ENCODE data around the gene GRAMD2B.

DNA sequence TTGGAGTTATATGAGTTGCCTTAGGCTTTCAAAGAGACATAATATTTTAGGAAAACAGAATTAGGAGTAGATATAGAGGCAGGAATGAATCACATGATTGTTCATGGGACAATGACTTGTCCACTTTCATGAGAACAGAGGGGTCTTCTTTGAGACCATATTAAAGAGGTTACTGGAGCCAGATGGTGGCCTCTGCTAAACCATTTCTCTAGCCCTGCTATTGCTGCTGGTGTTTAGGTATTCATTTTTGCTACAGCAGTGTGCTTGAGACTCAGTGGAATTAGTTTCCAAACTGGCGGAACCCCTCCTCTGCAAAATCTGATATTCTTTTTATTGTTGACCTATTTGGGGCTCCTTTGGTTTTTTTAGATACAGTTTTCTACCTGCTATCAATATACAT, 31.3 kb downstream of the GRAMD2B start:
- TF ChIP-seq, protein P1, sequence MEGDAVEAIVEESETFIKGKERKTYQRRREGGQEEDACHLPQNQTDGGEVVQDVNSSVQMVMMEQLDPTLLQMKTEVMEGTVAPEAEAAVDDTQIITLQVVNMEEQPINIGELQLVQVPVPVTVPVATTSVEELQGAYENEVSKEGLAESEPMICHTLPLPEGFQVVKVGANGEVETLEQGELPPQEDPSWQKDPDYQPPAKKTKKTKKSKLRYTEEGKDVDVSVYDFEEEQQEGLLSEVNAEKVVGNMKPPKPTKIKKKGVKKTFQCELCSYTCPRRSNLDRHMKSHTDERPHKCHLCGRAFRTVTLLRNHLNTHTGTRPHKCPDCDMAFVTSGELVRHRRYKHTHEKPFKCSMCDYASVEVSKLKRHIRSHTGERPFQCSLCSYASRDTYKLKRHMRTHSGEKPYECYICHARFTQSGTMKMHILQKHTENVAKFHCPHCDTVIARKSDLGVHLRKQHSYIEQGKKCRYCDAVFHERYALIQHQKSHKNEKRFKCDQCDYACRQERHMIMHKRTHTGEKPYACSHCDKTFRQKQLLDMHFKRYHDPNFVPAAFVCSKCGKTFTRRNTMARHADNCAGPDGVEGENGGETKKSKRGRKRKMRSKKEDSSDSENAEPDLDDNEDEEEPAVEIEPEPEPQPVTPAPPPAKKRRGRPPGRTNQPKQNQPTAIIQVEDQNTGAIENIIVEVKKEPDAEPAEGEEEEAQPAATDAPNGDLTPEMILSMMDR (IDR thresholded peaks at IDR 0.05) = no peak
- no peak for TF ChIP-seq POLR2A (IDR thresholded peaks at IDR 0.05)
